Measurements from ENCODE around the gene ARHGDIG. TPM values are rescaled to one million over a fixed set of nuclear protein-coding genes. Genes with fewer than 3 reads are reported as not detected.

ARHGDIG gene
- total and polyA plus RNA-seq, 7 experiments from 2014 or later, result 1.2 to 2.1 (median 1.4) TPM; not detected in 4

- H3K27me3 ChIP-seq (ENCODE audit: control insufficient read depth in 2 of 2, insufficient read depth in 2 of 2, low read length in 2 of 2), result no peaks in the 10 kb centered on the region
- Mint-ChIP-seq H3K4me1 (peaks cover 36 to 83% (median 66%) of the 10 kb centered on the region in 7 donors), H3K4me3 (peak overlapping the region in 8 of 10 donors; percentile 1 to 61 (median 44)), H3K9me3 (peaks cover 0 to 5% (median 0%) of the 10 kb centered on the region in 11 donors), H3K27ac (peak overlapping the region; percentile 45 to 93 (median 76)), H3K27me3 (no peaks in the 10 kb centered on the region), H3K36me3 (peaks cover 0 to 21% (median 9%) of the 10 kb centered on the region in 5 donors)
- ATAC-seq (no peak), DNase-seq (no peak)
- no peak overlapping the region for H3K4me3 ChIP-seq (ENCODE audit: low read length)
- H3K9me3 ChIP-seq (ENCODE audit: control insufficient read depth in 2 of 3, low read length in 3 of 3), result no peaks in the 10 kb centered on the region
- H3K4me1 ChIP-seq (ENCODE audit: control insufficient read depth in 2 of 2, insufficient read depth in 2 of 2, low read length in 2 of 2), result peaks cover 25 to 40% of the 10 kb centered on the region in 2 donors
- H3K36me3 ChIP-seq (ENCODE audit: control insufficient read depth in 2 of 3, insufficient read depth in 3 of 3, low read length in 3 of 3), result peaks cover 0 to 27% (median 12%) of the 10 kb centered on the region in 3 experiments
- POLR2A ChIA-PET, result no interaction called here
- intact Hi-C loops (cut with micrococcal nuclease), result no loop called here
- CTCF ChIA-PET, result interaction anchor here (0.6 kb wide), 1 partner anchor 90 kb away, joined by 3 read pairs; no protein-coding TSS in a partner anchor
- H3K27ac ChIP-seq (ENCODE audit: low read depth, low read length), result peak overlapping the region; percentile 20
Observed at GRCh38 chr16:320206-320605, 39.8 kb downstream of the ARHGDIG start.

GRCh38 chr16:321532-321931 lies 41.1 kb downstream of the ARHGDIG start:
- intact Hi-C loops (cut with micrococcal nuclease), result no loop called here
- Mint-ChIP-seq H3K4me1 (peaks cover 43 to 89% (median 68%) of the 10 kb centered on the region in 7 donors), H3K27me3 (no peaks in the 10 kb centered on the region), H3K4me3 (peak overlapping the region in 3 of 10 donors; percentile 23 to 83 (median 42)), H3K9me3 (peaks cover 0 to 5% (median 0%) of the 10 kb centered on the region in 11 donors), H3K36me3 (peaks cover 0 to 21% (median 8%) of the 10 kb centered on the region in 5 donors), H3K27ac (peak overlapping the region in 7 of 9 donors; percentile 87 to 99 (median 94))
- no peak for ATAC-seq
- ChIA-PET POLR2A (interaction anchor here (0.6 to 0.9 kb wide), 3 partner anchors 61 to 121 kb away, joined by 3 to 5 read pairs (median 3); partner anchors contain the start of gene LUC7L), CTCF (interaction anchor here (0.6 kb wide), 1 partner anchor 17 kb away, joined by 4 read pairs; no protein-coding TSS in a partner anchor)
- Histone ChIP-seq H3K27ac (ENCODE audit: low read depth, low read length) (peak overlapping the region; percentile 48), H3K9me3 (ENCODE audit: control insufficient read depth in 2 of 3, low read length in 3 of 3) (no peaks in the 10 kb centered on the region), H3K4me3 (ENCODE audit: low read length) (no peak overlapping the region), H3K4me1 (ENCODE audit: control insufficient read depth in 2 of 2, insufficient read depth in 2 of 2, low read length in 2 of 2) (peaks cover 34 to 48% of the 10 kb centered on the region in 2 donors), H3K36me3 (ENCODE audit: control insufficient read depth in 2 of 3, insufficient read depth in 3 of 3, low read length in 3 of 3) (peaks cover 0 to 27% (median 12%) of the 10 kb centered on the region in 3 experiments), H3K27me3 (ENCODE audit: control insufficient read depth in 2 of 2, insufficient read depth in 2 of 2, low read length in 2 of 2) (no peaks in the 10 kb centered on the region)
- DNase-seq, result no peak

DNA sequence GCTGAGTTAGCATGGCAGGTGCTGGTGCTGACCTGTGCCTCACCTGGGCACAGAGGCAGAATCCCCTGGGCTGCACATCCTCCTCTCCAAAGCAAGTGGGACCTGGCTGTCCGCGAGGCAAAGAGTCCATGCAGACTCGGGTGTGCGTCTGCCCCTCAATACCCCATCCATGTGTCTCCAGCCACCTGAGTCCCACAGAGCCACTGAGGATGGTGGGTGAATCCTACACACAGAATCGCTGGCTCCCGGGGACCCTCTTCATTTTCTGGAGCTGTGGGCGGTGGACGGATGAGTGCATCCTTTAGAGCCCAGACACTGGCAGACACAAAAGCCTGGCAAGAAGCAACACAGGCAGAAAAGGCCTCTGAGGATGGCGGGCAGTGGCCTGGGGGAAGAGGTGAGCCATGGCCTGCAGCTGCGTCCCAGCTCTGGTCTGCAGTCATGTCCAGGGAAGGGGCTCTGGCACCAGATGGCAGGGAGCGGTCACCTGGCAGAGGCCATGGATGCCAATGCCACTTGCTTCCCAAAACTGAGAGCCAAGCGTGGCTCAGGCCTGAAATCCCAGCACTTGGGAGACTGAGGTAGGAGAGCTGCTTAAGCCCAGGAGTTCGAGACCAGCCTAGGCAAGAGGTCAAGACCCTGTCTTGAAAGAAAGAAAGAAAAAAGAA lies 42.2 kb downstream of the ARHGDIG start:
- H3K4me3 ChIP-seq (ENCODE audit: low read length), result no peak overlapping the region
- Mint-ChIP-seq H3K27me3 (no peaks in the 10 kb centered on the region), H3K36me3 (peaks cover 0 to 19% (median 8%) of the 10 kb centered on the region in 5 donors), H3K27ac (peak overlapping the region in 8 of 9 donors; percentile 87 to 99 (median 94)), H3K9me3 (peaks cover 0 to 5% (median 0%) of the 10 kb centered on the region in 11 donors), H3K4me1 (peaks cover 41 to 91% (median 71%) of the 10 kb centered on the region in 7 donors), H3K4me3 (peak overlapping the region in 6 of 10 donors; percentile 16 to 85 (median 53))
- DNase-seq, result no peak
- peaks cover 37 to 55% of the 10 kb centered on the region in 2 donors for H3K4me1 ChIP-seq (ENCODE audit: control insufficient read depth in 2 of 2, insufficient read depth in 2 of 2, low read length in 2 of 2)
- ChIA-PET POLR2A (interaction anchor here (0.9 kb wide), 1 partner anchor 94 kb away, joined by 3 read pairs; the partner anchor contains the start of gene LUC7L), CTCF (interaction anchor here (1.2 kb wide), 1 partner anchor 40 kb away, joined by 6 read pairs; no protein-coding TSS in a partner anchor)
- peak overlapping the region; percentile 48 for H3K27ac ChIP-seq (ENCODE audit: low read depth, low read length)
- intact Hi-C loops (cut with micrococcal nuclease), result no loop called here
- H3K9me3 ChIP-seq (ENCODE audit: control insufficient read depth in 2 of 3, low read length in 3 of 3), result no peaks in the 10 kb centered on the region
- H3K36me3 ChIP-seq (ENCODE audit: control insufficient read depth in 2 of 3, insufficient read depth in 3 of 3, low read length in 3 of 3), result peaks cover 0 to 21% (median 12%) of the 10 kb centered on the region in 3 experiments
- no peaks in the 10 kb centered on the region for H3K27me3 ChIP-seq (ENCODE audit: control insufficient read depth in 2 of 2, insufficient read depth in 2 of 2, low read length in 2 of 2)
- ATAC-seq, result no peak

- Mint-ChIP-seq H3K9me3 (peaks cover 0 to 5% (median 0%) of the 10 kb centered on the region in 11 donors), H3K4me3 (peak overlapping the region; percentile 73 to 90 (median 86)), H3K27me3 (no peaks in the 10 kb centered on the region), H3K4me1 (peaks cover 31 to 79% (median 59%) of the 10 kb centered on the region in 7 donors), H3K27ac (peak overlapping the region in 8 of 9 donors; percentile 87 to 99 (median 97)), H3K36me3 (peaks cover 0 to 11% (median 7%) of the 10 kb centered on the region in 5 donors)
- CTCF ChIA-PET, result interaction anchor here (1.0 kb wide), 1 partner anchor 18 kb away, joined by 3 read pairs; no protein-coding TSS in a partner anchor
- DNase-seq, result no peak
- no peak for ATAC-seq
- Histone ChIP-seq H3K4me3 (ENCODE audit: low read length) (peak overlapping the region; percentile 71), H3K9me3 (ENCODE audit: control insufficient read depth in 2 of 3, low read length in 3 of 3) (no peaks in the 10 kb centered on the region), H3K4me1 (ENCODE audit: control insufficient read depth in 2 of 2, insufficient read depth in 2 of 2, low read length in 2 of 2) (peaks cover 51 to 56% of the 10 kb centered on the region in 2 donors), H3K36me3 (ENCODE audit: control insufficient read depth in 2 of 3, insufficient read depth in 3 of 3, low read length in 3 of 3) (peaks cover 0 to 6% (median 4%) of the 10 kb centered on the region in 3 experiments), H3K27me3 (ENCODE audit: control insufficient read depth in 2 of 2, insufficient read depth in 2 of 2, low read length in 2 of 2) (no peaks in the 10 kb centered on the region), H3K27ac (ENCODE audit: low read depth, low read length) (peak overlapping the region; percentile 92)
- POLR2A ChIA-PET, result interaction anchor here (1.2 to 2.3 kb wide), 4 partner anchors 20 to 30 kb away, joined by 3 to 11 read pairs (median 8); partner anchors contain the start of gene AXIN1
- intact Hi-C loops (cut with micrococcal nuclease), result loop anchor here (1.0 kb wide), 2 partner anchors 27 to 28 kb away; partner anchors contain the start of gene AXIN1 (in 1 of the 2)
Observed at GRCh38 chr16:324201-324450, 43.7 kb downstream of the ARHGDIG start.

DNA sequence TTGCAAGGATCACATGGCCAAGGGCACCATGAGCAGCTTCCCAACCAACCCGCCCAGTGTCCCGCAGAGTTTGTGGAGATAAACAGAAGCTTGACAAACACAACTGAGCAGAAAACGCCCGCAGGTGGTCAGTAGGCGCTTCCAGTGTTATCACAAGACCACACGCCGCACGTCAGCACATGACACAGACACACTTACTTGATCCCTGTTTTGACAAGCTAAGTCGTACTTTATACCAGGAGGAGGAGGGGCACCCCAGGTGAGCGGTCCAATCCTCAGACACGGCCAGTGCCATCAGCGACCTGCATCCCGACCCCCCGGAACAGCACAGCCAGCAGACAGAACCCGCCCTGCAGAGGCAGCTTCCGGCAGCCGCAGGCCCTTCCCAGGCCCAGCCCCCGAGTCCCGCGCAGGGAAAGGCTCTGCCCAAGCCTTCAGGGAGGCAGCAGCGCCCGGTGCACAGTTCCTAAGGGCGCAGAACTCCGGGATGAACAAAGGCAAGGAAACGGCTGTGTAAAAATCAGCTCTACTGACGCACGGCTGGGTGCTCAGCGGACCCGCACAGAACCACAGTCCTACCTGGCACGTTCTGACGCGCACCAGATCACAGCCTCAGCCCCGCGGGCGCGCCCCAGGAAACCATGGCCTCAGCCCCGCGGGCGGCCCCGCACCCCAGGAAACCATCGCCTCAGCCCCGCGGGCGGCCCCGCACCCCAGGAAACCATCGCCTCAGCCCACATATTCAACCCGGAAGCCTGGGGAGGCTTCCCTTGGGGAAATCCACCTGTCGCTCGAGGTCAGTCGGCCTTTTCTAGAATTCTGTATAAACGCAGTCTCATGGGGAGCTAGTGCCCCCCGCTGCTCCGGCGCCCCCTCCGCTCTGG lies 44.3 kb downstream of the ARHGDIG start:
- ChIA-PET POLR2A (interaction anchor here (0.6 to 2.3 kb wide), 9 partner anchors 11 to 92 kb away, joined by 3 to 11 read pairs (median 3); partner anchors contain the start of gene AXIN1), CTCF (interaction anchor here (1.0 to 1.3 kb wide), 2 partner anchors 17 to 89 kb away, joined by 3 to 6 read pairs; partner anchors contain the start of gene FAM234A)
- H3K4me1 Mint-ChIP-seq, result peaks cover 26 to 74% (median 53%) of the 10 kb centered on the region in 7 donors
- peak overlapping the region; percentile 66 to 99 (median 96) for H3K27ac Mint-ChIP-seq
- peak overlapping the region; percentile 71 for H3K4me3 ChIP-seq (ENCODE audit: low read length)
- H3K27me3 ChIP-seq (ENCODE audit: control insufficient read depth in 2 of 2, insufficient read depth in 2 of 2, low read length in 2 of 2), result no peaks in the 10 kb centered on the region
- ATAC-seq (peak; percentile 88), DNase-seq (peak; percentile 68 to 94 (median 91))
- peaks cover 50 to 51% of the 10 kb centered on the region in 2 donors for H3K4me1 ChIP-seq (ENCODE audit: control insufficient read depth in 2 of 2, insufficient read depth in 2 of 2, low read length in 2 of 2)
- intact Hi-C loops (cut with micrococcal nuclease), result loop anchor here (1.0 kb wide), 3 partner anchors 27 to 89 kb away; partner anchors contain the start of gene AXIN1 (in 1 of the 2)
- H3K4me3 Mint-ChIP-seq, result peak overlapping the region; percentile 73 to 90 (median 86)
- H3K9me3 Mint-ChIP-seq, result peaks cover 0 to 5% (median 0%) of the 10 kb centered on the region in 11 donors
- no peaks in the 10 kb centered on the region for H3K9me3 ChIP-seq (ENCODE audit: control insufficient read depth in 2 of 3, low read length in 3 of 3)
- peaks cover 0 to under 1% (median 0%) of the 10 kb centered on the region in 3 experiments for H3K36me3 ChIP-seq (ENCODE audit: control insufficient read depth in 2 of 3, insufficient read depth in 3 of 3, low read length in 3 of 3)
- H3K36me3 Mint-ChIP-seq, result peaks cover 0 to 7% (median 5%) of the 10 kb centered on the region in 5 donors
- no peaks in the 10 kb centered on the region for H3K27me3 Mint-ChIP-seq
- peak overlapping the region; percentile 92 for H3K27ac ChIP-seq (ENCODE audit: low read depth, low read length)
